Measurements from ENCODE around the gene TMEM175.
A peak's percentile ranks its signal among the peaks of the same experiment; 100 is the strongest.
"Not testable (repeated sequence)": the region's sequence is repeated elsewhere in the genome, so short reads cannot be mapped to it uniquely, and the experiment has no call there.

TMEM175 gene

DNA sequence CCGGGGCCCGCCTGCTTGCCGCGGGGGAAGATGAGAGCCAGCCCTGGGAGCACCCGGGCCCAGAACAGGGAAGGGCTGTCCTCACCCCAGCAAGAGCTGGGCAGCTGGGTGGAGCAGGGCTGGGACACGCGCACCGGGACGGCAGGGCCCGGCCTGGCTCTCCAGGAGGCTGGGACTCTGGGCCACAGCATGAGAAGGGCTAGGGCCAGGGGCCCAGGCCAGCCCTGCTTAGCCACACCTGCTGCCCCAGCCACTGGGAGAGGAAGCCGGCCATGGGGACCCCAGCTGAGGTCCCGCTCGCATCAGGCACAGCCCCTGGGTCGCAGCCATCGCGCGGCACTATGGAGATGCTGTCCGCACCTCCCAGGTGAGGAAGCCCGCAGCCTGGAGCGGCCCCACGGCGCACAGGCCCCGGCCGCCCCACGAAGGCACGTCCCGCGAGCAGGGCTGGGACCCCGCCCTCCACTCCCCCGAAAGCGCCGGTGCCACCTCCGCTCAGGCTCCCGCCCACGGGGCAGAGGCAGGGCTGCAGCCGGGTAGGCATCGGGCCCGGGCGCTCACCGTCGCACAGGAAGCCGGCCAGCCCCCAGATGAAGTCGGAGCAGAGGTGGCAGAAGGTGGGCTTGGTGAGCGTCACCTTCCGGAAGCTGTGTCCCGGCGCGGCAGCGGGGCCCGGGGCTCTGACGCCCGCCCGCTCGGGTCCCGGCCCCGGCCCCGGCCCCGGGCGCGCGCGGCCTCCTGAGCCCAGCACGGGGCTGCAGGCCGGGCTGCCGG lies 40.6 kb downstream of the TMEM175 start:
- peak; percentile 22 to 73 (median 61) for DNase-seq

DNA sequence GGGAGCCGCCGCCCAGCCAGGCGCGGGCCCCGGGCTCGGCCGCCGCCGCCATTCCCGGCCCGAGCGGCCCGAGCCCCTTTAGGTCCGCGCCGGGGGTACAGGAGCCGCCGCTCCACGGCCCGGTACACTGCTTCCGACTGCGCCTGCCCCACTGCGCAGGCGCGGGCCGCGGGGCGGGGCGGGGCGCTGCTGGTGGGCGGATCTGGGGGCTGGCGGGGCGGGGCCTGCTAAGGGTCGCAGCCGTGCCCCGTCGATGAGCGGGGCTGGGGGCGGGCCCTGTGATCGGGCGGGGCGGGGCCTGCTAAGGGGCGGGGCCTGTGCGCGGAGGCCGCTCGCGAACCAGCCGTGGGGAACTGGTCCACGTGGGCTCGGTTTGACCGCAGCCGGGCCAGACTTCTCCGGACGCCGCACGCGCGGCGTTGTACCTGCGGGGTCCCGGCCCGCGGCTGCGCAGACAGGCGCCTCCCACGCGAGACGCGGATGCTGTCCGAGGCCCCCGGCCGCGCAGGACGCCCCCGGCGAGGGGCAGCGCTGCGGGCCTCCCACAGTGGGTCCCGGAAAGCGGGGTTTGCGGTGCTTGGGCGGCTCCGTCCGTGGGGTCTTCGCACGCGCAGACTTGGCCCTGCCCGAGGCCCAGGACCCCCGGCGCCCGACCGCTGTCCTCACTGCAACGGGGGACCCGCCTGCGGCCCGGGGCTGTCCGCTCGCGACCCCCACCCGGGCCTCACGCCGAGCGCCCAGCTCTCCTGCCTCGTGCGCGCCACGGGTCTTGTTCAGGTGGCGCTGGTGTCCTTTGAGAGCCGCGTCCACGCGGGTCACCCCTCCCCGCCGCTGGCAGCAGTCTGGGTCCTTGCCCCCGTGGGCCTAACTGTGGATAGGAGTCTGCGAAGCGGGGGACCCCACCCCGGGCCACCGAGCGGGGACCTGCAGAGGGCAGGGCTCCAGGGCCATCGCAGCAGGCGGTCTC lies 41.5 kb downstream of the TMEM175 start, which contains the start of gene DGKQ:
TSS of gene DGKQ (minus strand) at position 139 of the 967 bp plus-strand sequence. CDS start at position 52, 87 bp downstream.
- peak; percentile 73 to 89 (median 81) for DNase-seq

DNA sequence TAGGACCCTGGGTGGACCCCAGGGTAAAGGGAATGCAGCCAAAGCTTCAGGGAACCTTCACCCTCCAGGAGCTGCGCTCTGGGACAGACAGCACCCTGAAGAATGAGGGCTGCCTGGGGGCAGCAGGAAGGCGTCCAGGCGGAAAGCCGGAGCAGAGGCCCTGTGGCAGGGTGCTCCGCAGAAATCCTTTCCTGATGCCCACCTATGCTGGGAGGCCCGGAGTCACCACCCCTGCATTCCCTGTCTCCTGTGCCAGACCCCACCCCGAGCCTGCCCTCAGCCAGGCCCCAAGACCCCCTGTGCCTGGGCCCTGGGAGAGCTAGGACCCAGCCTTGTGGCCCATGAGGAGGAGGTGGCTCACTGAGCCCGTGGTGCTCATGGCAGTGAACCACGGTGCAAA lies 42.4 kb downstream of the TMEM175 start:
- no peak for DNase-seq

DNA sequence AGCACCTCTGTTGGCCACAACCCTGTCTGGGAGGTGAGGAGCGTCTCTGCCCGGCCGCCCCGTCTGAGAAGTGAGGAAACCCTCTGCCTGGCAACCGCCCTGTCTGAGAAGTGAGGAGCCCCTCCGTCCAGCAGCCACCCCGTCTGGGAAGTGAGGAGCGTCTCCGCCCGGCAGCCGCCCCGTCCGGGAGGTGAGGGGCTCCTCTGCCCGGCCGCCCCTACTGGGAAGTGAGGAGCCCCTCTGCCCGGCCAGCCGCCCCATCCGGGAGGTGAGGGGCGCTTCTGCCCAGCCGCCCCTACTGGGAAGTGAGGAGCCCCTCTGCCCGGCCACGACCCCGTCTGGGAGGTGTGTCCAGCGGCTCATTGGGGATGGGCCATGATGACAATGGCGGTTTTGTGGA lies 43.8 kb downstream of the TMEM175 start:
- DNase-seq: not testable (repeated sequence)

DNA sequence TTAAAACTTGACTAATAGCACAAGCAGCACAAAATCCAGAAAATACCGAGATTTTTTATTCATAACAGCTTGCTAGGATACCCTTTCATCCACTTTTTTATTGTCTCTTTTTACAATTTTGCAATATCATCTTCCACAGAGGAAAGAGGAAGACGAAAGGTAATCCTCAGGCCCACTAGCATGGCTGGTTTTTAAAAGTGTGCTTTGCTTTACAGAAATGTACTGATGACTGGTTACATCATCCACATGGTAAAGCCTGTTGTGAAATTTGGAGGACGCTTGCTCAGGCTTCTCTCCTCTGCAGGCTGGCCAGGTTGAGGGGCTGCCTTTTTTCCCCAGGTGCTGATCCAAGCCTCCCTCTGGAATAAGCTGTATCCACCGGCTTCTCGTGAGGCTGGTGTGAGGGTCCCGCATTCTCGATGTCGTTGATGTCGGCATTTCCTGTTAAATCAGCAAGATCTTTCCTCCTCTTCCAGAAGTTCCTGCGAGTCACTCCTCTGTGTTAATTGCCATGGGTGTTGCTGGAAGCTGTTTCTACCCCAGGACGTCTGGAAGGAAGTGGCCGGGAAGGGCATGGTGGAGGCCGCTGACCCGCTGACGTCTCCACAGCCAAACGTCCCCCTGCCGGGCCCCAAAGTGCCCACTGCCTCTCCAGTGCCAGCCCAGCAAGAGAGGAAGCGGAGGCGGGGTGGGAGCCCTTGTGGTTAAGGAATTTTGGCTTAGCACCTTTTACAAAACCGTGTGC lies 46.9 kb downstream of the TMEM175 start:
- no peak for DNase-seq

DNA sequence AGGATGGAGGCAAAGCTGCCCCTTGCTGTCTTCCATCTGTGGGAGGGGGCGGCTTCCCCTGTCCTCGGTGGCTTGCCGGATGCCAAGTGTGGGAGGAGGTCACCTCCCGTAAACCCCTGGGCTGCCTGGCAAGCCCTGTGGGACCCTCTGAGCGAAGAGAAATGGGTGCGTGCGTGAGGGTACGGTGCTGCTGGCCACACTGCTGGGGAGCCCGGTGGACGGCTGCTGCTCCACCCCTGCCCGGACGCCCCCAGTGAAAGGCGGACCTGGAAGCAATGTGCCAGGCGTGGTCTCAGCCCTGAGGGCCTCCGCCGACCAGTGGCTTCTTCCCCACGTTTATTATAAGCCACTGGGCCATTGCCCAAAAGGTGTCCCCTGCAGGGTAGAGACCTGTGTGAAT lies 50.0 kb downstream of the TMEM175 start:
- no peak for DNase-seq

DNA sequence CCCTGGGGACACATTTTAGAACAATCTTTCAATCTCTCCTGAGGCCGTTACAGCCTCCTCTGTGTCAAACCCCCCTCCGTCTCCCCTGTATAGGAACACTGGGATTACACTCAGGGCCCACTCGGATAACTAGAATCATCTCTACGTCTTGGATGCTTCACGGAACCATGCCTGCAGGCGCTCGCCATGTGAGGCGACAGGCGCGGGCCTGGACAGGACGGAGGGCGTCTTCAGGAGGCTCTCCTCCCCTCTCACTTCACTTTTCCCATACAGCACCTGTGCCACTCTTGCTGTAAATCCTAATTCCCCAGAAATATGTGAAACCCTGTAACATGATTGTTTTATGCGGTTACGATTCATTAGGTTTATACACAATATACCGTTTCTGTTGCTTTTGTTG lies 50.6 kb downstream of the TMEM175 start:
- no peak for DNase-seq

DNA sequence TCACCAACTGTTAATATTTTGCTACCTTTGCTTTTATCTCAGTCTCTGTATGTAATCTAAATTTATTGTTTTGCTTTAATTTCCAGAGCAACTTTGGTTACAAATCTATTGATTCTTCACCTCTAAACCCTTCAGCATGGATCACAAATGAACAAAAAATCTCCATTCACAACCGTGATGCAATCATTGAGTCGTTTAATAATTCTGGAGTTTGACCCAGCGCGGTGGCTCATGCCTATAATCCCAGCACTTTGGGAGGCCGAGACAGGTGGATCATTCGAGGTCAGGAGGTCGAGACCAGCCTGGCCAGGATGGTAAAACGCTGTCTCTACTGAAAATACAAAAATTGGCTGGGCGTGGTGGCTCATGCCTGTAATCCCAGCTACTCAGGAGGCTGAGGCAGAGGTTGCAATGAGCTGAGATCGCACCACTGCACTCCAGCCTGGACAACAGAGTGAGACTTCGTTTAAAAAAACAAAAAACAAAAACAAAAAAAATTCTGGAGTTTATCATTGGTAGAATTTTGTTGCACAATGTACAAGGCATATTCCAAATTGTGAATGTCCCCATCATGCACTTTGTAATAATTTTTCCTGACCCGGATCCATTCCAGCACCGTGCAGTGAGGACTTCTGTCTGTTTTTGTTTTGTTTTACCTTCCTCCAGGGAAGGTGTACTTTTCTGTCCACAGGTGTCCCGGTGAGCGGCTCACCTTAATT lies 52.2 kb downstream of the TMEM175 start:
- no peak for DNase-seq

DNA sequence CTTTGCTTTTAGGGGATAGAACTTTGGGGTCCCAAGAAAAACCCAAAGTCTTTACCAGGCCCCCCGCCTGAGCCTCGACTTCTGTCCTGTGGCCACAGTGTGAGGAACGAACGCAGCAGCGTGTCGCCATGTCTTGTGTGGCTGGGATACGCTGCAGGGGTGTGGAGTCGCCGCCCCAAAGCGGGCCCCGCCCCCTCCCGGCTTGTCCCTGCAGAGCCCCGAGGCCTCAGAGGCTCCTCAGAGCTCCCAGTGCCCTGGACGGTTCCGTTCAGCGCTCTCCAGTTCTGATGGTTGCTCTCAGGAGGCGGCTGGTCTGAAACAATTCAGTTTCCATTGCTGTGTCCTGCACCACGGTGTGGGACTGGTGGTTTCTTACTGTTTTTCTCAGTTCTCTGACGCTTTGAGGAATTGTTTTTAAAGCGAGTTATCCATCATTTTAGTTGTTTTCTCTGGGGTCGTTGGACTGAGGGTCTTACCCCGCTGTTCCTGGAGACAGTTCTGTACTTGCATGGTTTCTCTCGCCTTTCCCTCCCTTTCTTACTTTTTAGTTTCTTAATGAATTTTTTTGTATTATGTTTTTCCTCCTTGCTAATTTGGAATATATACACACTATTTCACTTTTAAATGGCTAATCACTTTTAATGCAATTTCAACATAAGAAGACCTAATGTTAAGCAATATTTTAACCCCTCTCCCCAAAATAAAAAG lies 53.0 kb downstream of the TMEM175 start:
- peak; percentile 41 to 74 (median 58) for DNase-seq

DNA sequence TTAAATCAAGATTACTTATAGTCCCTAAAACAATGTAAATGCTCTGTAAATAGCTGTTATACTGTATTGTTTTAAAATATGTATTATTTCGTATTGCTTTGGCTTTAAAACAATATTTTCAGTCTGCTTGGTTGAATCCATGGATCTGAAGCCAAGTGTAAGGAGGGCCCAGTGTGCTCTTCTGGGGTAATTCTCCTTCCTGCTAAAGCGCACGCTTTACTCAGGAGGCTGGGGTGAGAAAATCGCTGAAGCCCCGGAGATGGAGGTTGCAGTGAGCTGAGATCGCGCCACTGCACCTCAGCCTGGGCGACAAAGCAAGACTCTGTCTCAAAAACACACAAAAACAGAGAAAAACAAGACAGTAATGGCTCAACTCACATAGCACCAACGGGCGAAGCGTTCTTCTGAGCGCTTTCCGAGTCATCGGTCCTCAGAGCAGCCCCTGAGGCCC lies 54.2 kb downstream of the TMEM175 start:
- no peak for DNase-seq

DNA sequence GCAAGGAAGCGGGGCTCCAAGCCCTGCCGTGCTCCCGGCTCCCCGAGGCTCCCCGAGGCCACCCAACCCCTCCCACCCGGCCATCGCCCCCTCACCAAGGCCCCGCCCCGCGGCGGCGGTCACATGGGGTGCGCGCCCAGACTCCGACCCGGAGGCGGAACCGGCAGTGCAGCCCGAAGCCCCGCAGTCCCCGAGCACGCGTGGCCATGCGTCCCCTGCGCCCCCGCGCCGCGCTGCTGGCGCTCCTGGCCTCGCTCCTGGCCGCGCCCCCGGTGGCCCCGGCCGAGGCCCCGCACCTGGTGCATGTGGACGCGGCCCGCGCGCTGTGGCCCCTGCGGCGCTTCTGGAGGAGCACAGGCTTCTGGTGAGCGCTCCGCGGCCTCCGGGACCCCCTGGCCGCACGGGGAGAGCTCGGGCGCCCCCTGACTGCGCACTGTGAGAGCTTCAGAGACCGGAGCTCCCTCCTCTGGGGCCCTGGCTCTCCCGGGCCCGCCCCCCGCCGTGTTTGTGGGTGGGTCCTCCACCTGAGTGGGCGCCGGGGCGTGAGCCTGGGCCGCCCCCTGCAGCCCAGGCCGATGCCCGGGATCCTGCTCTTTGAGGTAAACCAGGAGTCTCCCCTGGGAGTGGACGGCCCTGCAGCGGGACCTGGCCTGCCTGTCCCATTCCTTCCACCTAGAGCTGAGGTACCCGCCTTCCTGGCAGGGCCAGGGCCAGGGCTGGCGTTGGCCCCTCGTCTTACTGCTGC lies 54.8 kb downstream of the TMEM175 start, which contains the start of gene IDUA:
TSS of gene IDUA (plus strand) at position 166 of the 745 bp plus-strand sequence. CDS start at position 207, 41 bp downstream.
- peak; percentile 76 to 87 (median 79) for DNase-seq

DNA sequence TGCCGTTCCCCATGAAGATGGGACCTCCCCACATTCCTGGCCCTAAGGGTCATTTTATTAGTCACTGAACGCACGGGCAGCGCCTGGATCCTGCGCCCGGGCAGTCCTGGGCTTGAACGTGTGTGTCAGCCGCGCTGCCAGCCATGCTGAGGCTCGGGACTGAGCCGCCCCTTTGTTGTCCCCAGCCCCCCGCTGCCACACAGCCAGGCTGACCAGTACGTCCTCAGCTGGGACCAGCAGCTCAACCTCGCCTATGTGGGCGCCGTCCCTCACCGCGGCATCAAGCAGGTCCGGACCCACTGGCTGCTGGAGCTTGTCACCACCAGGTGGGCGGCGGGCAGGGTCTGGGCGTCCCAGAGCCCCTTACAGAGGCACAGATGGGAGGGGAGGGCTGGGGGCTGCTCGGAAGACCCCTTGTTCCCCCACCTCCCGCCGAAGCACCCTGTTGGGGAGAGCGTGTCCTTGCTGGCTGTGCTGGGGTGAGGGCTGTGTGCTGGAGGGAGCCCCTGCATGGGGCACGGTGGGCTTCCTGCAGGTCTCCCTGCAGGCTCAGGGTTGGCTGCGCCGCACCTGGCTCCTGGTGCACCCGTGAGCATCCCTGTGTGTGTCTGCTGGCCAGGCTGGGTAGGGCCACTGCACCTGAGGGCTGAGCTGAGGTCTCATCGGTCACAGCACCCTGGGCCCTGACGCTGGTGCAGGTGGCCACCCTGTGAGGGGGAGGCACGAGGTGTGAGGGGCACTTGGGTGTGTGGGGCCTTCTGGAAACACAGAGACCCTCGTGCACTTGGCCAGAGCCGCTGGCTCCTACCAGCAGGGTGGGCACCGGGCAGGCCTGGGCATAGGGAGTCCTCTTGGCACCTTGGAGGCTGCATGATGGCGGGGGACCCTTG lies 55.6 kb downstream of the TMEM175 start:
- no peak for DNase-seq

DNA sequence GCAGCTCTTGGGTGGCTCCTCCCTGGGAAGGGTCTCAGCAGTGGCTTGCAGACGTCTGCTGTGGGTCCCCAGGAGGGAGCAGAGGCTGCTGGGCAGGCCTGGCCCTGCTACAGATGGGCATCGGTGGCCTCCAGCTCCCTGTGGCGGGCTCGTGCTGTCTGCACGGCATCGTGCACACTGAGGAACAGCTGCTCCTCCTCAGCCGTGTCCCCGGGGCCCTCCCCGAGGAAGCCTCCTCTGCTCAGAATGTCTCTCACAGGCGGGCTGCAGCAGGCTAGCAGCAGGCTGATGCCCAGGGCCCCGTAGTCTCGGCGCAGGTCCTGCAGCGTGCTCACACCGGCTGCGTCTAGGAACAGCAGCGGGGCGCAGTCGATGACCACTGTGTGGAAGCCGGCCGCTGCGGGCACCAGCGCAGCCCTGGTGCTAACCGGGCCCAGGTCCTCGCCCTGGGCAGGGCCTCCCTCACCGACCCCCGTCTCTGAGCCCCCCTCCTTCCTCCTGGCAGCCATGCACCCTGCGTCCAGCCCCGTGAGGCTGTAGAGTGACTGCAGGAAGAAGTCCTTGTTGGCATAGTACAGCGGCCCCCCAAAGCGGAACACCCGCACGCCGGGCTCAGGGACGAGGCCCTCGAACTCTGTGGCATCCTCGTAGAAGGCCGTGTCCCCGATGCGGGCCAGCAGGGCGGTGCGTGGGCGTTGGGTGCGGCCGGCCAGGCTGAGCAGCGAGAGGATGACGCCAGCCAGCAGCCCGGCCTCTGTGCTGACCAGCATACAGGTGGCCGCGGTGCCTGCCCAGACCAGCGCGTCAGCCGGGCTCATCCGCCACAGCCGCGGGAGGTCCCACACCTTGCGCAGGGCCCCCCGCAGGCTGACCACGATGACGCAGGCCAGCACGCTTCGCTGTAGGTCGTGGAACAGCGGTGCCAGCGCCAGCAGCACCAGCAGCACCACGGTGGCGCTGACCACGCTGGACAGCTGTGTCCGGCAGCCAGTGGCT lies 56.8 kb downstream of the TMEM175 start:
- peak in 1 of 5 experiments; percentile 5 for DNase-seq

DNA sequence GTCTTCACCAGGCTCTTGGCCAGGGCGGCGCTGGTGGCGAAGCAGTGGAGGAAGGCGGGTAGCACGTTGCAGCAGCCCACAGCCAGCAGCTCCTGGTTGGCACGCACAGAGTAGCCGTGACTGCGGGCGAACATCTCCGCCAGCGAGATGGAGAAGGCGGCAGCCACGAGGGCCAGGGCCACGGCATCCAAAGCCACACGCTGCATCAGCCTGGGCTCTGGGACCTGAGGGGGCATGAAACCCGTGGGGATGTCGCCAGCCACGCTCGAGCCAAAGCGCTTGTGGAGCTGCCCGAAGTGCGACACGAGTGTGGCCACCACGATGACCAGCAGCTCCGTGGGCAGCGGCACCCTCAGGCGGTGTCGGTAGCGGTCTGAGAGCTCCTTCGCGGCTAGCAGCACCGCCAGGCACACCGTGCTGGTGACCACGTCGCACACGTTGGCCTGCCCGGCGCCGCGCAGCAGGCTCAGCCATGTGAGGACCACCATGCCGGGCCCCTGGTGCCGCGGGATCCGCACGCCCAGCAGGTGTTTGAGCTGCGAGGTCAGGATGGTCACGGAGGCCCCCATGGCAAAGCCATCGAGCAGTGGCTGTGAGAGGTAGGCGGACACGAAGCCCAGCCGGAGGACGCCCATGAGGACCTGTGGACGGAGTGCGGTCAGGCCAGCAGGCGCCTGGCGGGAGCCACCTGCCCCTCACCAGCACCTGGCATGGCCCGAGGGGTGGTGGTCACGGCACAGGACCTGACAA lies 57.6 kb downstream of the TMEM175 start:
- DNase-seq: peak in 1 of 5 experiments; percentile 7

DNA sequence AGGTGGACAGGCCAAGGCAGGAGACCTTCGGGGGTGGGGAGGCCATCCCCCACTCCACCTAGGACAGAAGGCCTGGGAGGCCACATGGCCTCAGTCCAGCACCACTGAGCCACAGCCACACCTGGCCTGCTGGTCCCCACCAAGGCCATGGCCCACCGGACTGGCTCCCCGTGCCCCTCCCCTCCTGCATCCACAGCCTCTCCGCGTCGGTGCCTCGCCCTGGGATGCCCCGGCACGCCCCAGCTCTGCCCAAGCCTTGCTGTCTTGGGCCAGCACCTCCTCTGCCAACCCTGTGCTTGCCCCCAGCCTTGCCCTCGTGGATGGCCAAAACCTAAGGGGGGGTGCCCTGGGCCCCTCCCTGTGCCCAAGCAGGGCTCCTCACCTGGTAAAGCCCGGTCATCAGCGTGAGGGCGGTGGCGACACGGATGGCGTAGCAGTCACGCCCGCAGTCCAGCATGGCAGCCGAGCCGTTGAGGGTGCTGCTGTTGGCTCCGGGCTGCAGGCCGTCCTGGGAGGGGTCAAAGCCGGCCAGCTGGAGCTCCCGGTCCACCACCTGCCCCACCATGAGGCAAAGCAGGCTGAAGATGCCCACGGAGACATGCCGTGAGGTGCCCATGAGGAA lies 58.6 kb downstream of the TMEM175 start:
- no peak for DNase-seq

DNA sequence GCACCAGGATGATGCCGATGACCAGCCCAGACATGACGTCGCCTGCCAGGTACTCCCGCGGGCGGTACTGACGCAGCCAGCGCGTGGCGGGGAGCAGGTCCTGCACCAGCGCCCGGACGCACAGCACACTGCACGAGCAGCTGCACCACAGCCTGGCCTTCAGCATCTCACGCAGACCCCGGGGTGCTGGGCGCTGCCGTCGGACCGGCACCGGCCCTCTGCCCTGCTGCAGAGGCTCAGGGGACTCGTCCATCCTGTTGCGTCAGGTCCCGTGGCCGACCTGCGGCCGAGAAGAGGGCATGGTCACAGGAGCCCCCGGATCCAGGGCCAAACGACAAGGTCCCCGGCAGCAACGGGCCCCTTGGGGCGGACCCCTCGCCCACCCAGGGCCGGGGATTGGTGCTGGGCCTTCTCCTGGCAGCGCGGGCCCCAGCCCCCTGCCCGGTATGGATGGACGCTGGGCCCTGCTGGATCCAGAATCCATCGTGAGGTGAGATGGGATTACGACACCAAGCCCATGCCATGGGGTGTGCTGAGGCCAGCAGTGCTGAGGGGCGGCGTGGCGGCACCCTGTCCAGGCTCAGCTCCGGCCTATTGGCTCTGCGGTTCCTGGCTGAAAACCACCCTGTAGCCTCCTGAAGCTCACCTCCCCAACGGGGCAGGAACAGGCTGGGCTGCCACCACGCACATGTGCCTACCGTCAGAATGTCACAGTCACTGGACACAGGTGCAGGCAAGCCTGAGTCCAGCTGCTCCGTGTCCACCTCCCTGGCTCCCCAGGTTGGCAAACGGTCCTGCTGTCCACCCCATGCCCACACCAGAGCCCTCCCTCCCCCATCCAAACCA lies 59.4 kb downstream of the TMEM175 start:
- DNase-seq: no peak

Data from T-helper 2 cell (primary cell).